CD14-positive monocyte (primary cell): ENCODE data around the gene OSBPL8. TPM values are rescaled to one million over a fixed set of nuclear protein-coding genes. Genes with fewer than 3 reads are reported as not detected.
A peak's percentile ranks its signal among the peaks of the same experiment; 100 is the strongest.

Source experiments
- DNase-seq, 3 donors: peaks; one replicate each; pipeline ENCODE4 v3.0.0-alpha.2; 2011 to 2022
- H2AFZ ChIP-seq: 2 replicates; pipeline ENCODE4 v1.6.0; 2012; ENCODE audit warnings: mild to moderate bottlenecking, low read depth, low read length, inconsistent platforms; ENCODE audit not compliant: insufficient read depth, poor library complexity, severe bottlenecking
- H3K27ac ChIP-seq, 2 donors: 1 replicate in 1 of 2; 2 replicates in 1 of 2; pipeline ENCODE4 v1.5.1; 2012 to 2013; ENCODE audit warnings: low read length in 2 of 2, control low read depth in 1 of 2, inconsistent platforms in 1 of 2, low read depth in 1 of 2, mild to moderate bottlenecking in 1 of 2
- H3K27me3 ChIP-seq, 2 donors: one replicate each; pipeline versions ENCODE4 v1.6.0 to v1.6.1; 2011 to 2013; ENCODE audit warnings: low read length in 2 of 2; ENCODE audit not compliant: control insufficient read depth in 2 of 2, insufficient read depth in 2 of 2
- H3K36me3 ChIP-seq, 2 donors: replicated peaks in 1 of 2; 1 replicate in 1 of 2; 2 replicates in 1 of 2; pipeline versions ENCODE4 v1.5.1 to v1.6.1; 2012 to 2013; ENCODE audit warnings: low read length in 2 of 2, control low read depth in 1 of 2, inconsistent platforms in 1 of 2, mild to moderate bottlenecking in 1 of 2; ENCODE audit not compliant: insufficient read depth in 2 of 2, control insufficient read depth in 1 of 2
- H3K4me1 ChIP-seq, 2 donors: 1 replicate in 1 of 2; 2 replicates in 1 of 2; pipeline versions ENCODE4 v1.5.1 to v1.6.1; 2012 to 2013; ENCODE audit warnings: low read length in 2 of 2, control low read depth in 1 of 2, inconsistent platforms in 1 of 2, mild to moderate bottlenecking in 1 of 2, moderate library complexity in 1 of 2; ENCODE audit not compliant: insufficient read depth in 2 of 2, control insufficient read depth in 1 of 2
- H3K4me2 ChIP-seq: replicated peaks from 2 replicates; pipeline ENCODE3; 2012; ENCODE audit warnings: low read length, moderate library complexity, mild to moderate bottlenecking; ENCODE audit not compliant: poor library complexity, severe bottlenecking; ENCODE audit errors: extremely low read depth
- H3K4me3 ChIP-seq, 3 experiments: fragments of 200-600 bp in 1 of 3; sonication (generic) in 1 of 3; replicated peaks in 1 of 3; 1 replicate in 2 of 3; 2 replicates in 1 of 3; pipeline ENCODE4 v1.5.1; 2011 to 2013; ENCODE audit warnings: low read length in 3 of 3, mild to moderate bottlenecking in 3 of 3, control low read depth in 2 of 3, low read depth in 2 of 3, inconsistent platforms in 1 of 3, moderate library complexity in 1 of 3
- H3K79me2 ChIP-seq: 2 replicates; pipeline ENCODE4 v1.6.0; 2012; ENCODE audit warnings: mild to moderate bottlenecking, control low read depth, inconsistent platforms, low read length, moderate library complexity; ENCODE audit not compliant: insufficient read depth
- H3K9ac ChIP-seq: 2 replicates; pipeline ENCODE4 v1.6.0; 2017; ENCODE audit warnings: low read length, mild to moderate bottlenecking; ENCODE audit not compliant: insufficient read depth, poor library complexity, severe bottlenecking
- H3K9me3 ChIP-seq, 2 donors: replicated peaks in 1 of 2; 1 replicate in 1 of 2; 2 replicates in 1 of 2; pipeline versions ENCODE4 v1.5.1 to v1.6.1; 2012 to 2013; ENCODE audit warnings: low read length in 2 of 2, control low read depth in 1 of 2; ENCODE audit not compliant: control insufficient read depth in 1 of 2, insufficient read depth in 1 of 2
- H4K20me1 ChIP-seq: 2 replicates; pipeline ENCODE4 v1.6.0; 2012; ENCODE audit warnings: mild to moderate bottlenecking, low read length, control low read depth, moderate library complexity; ENCODE audit not compliant: insufficient read depth
- H3K27ac Mint-ChIP-seq, 7 donors: one replicate each; pipeline ENCODE4 v1.8.0; 2020; ENCODE audit warnings: mild to moderate bottlenecking in 7 of 7, mixed read lengths in 7 of 7, moderate library complexity in 6 of 7, inconsistent platforms in 2 of 7
- H3K27me3 Mint-ChIP-seq, 3 donors: one replicate each; pipeline ENCODE4 v1.8.0; 2021 to 2022; ENCODE audit warnings: low read depth in 3 of 3, mild to moderate bottlenecking in 3 of 3, mixed read lengths in 3 of 3, moderate library complexity in 3 of 3, inconsistent platforms in 1 of 3
- H3K36me3 Mint-ChIP-seq, 2 donors: one replicate each; pipeline ENCODE4 v1.8.0; 2020; ENCODE audit warnings: mixed read lengths in 2 of 2, inconsistent platforms in 1 of 2, mild to moderate bottlenecking in 1 of 2
- H3K4me1 Mint-ChIP-seq: one replicate; pipeline ENCODE4 v1.8.0; 2020; ENCODE audit warnings: mild to moderate bottlenecking, mixed read lengths
- H3K4me3 Mint-ChIP-seq, 2 donors: one replicate each; pipeline ENCODE4 v1.8.0; 2020; ENCODE audit warnings: mild to moderate bottlenecking in 2 of 2, mixed read lengths in 2 of 2, moderate library complexity in 1 of 2
- H3K9me3 Mint-ChIP-seq, 7 donors: one replicate each; pipeline ENCODE4 v1.8.0; 2020 to 2022; ENCODE audit warnings: mixed read lengths in 7 of 7, mild to moderate bottlenecking in 6 of 7, moderate library complexity in 6 of 7, inconsistent platforms in 2 of 7
- WGBS: methylation state at CpG from one replicate; pipeline ENCODE4 v1.1.5; 2013; ENCODE audit warnings: missing lambda C conversion rate; ENCODE audit not compliant: insufficient coverage; 5-methylcytosine and 5-hydroxymethylcytosine counted together
- intact Hi-C, 2 donors: fragments of 100-400 bp; cut with micrococcal nuclease; formaldehyde crosslinking; loops; one replicate each; pipeline versions ENCODE4 v1.15.0 to v1.15.1; 2023
- polyA plus RNA-seq, 3 donors: library from polyadenylated mRNA; depleted of rRNA in 1 of 3; unstranded in 2 of 3; stranded (reverse) in 1 of 3; fragments of 300-500 nt in 2 of 3; fragments of >200 nt in 1 of 3; fragmentation: Illumina TruSeq in 2 of 3; gene quantifications; 1 replicate in 2 of 3; 2 replicates in 1 of 3; pipeline ENCODE4 v1.2.3, GENCODE V29; 2012 to 2021
- TF ChIP-seq, protein P1 (sequence below): fragments of 200-600 bp; IDR thresholded peaks from one replicate; pipeline ENCODE4 v1.8.0; 2022; ENCODE audit warnings: antibody characterized with exemption, mild to moderate bottlenecking

The OSBPL8 gene
- polyA plus RNA-seq, 3 donors: 25.3 to 167 (median 147) TPM

DNA sequence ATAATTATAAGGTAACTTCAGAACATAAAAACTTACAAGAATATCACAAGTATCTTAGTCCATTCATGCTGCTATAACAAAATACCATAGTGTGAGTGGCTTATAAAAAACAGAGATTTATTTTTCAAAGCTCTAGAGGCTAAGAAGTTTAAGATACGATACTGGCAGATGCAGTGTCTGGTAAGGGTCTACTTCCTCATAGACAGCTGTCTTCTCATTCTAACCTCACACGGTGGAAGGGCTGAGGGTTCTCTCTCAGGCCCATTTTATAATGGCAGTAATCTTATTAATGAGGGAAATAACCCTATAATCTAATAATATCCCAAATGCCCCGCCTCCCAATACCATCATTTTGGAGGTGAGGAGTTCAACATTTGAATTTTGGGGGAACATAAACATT lies 23.7 kb upstream of the OSBPL8 start:
- H2AFZ ChIP-seq: peak overlapping the region; percentile 24
- no CpG with 5 or more reads among the region's 3 CpGs for WGBS
- H3K36me3 Mint-ChIP-seq: no peaks in the 10 kb centered on the region
- H3K4me3 Mint-ChIP-seq: no peak overlapping the region
- no peak overlapping the region for H3K4me3 ChIP-seq
- no peaks in the 10 kb centered on the region for H3K27me3 ChIP-seq
- H3K79me2 ChIP-seq: no peaks in the 10 kb centered on the region
- H3K9ac ChIP-seq: no peak overlapping the region
- H3K4me1 Mint-ChIP-seq: peaks cover 17% of the 10 kb centered on the region
- no peaks in the 10 kb centered on the region for H3K36me3 ChIP-seq
- H3K4me2 ChIP-seq: no peak overlapping the region
- no peaks in the 10 kb centered on the region for H3K9me3 ChIP-seq
- no peak overlapping the region for H3K27ac ChIP-seq
- no peaks in the 10 kb centered on the region for H3K27me3 Mint-ChIP-seq
- peaks cover 0 to 3% (median 0%) of the 10 kb centered on the region in 7 donors for H3K9me3 Mint-ChIP-seq
- intact Hi-C loops: no loop called here
- H4K20me1 ChIP-seq: no peaks in the 10 kb centered on the region
- H3K27ac Mint-ChIP-seq: no peak overlapping the region
- H3K4me1 ChIP-seq: peaks cover 17 to 18% of the 10 kb centered on the region in 2 donors
- DNase-seq: no peak
- TF ChIP-seq, protein P1, sequence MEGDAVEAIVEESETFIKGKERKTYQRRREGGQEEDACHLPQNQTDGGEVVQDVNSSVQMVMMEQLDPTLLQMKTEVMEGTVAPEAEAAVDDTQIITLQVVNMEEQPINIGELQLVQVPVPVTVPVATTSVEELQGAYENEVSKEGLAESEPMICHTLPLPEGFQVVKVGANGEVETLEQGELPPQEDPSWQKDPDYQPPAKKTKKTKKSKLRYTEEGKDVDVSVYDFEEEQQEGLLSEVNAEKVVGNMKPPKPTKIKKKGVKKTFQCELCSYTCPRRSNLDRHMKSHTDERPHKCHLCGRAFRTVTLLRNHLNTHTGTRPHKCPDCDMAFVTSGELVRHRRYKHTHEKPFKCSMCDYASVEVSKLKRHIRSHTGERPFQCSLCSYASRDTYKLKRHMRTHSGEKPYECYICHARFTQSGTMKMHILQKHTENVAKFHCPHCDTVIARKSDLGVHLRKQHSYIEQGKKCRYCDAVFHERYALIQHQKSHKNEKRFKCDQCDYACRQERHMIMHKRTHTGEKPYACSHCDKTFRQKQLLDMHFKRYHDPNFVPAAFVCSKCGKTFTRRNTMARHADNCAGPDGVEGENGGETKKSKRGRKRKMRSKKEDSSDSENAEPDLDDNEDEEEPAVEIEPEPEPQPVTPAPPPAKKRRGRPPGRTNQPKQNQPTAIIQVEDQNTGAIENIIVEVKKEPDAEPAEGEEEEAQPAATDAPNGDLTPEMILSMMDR: no peak

DNA sequence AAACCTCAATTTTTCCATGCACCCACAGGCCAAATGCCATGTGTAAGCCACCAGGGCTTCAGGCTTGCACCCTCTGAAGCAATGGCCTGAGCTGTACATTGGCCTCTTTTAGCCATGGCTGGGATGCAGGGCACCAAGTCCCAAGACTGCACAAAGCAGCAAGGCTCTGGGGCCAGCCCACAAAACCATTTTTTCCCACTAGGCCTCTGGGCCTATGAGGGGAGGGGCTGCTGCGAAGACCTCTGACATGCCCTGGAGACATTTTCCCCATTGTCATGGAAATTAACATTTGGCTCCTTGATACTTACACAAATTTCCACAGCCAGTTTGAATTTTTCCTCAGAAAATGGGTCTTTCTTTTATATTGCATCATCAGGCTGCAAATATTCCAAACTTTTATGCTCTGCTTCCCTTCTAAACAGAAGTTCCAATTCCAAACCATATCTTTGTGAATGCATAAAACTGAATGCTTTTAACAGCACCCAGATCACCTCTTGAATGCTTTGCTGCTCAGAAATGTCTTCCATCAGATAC lies 14.3 kb upstream of the OSBPL8 start:
- TF ChIP-seq, protein P1: no peak
- H3K36me3 Mint-ChIP-seq: no peaks in the 10 kb centered on the region

More for the DNA sequence above, 14.3 kb upstream of the OSBPL8 start:
- Mint-ChIP-seq H3K27me3 (peaks cover 0 to 2% (median 0%) of the 10 kb centered on the region in 3 donors), H3K9me3 (peaks cover 0 to 11% (median 5%) of the 10 kb centered on the region in 7 donors), H3K4me3 (no peak overlapping the region), H3K27ac (no peak overlapping the region), H3K4me1 (peaks cover 10% of the 10 kb centered on the region)
- intact Hi-C loops: no loop called here
- Histone ChIP-seq H3K27me3 (no peaks in the 10 kb centered on the region), H4K20me1 (no peaks in the 10 kb centered on the region), H3K79me2 (no peaks in the 10 kb centered on the region), H3K4me1 (peaks cover 0 to 4% of the 10 kb centered on the region in 2 donors), H2AFZ (no peak overlapping the region), H3K9ac (no peak overlapping the region), H3K4me3 (no peak overlapping the region), H3K4me2 (no peak overlapping the region), H3K36me3 (no peaks in the 10 kb centered on the region), H3K27ac (no peak overlapping the region), H3K9me3 (peaks cover 0 to 8% of the 10 kb centered on the region in 2 donors)
- DNase-seq: no peak
- no CpG with 5 or more reads among the region's 1 CpG for WGBS
